Esophagus mucosa (tissue), 1 donor: ENCODE measurements around the gene ZBTB37. TPM values are rescaled to one million over a fixed set of nuclear protein-coding genes. Genes with fewer than 3 reads are reported as not detected.
"Not testable (repeated sequence)": the region's sequence is repeated elsewhere in the genome, so short reads cannot be mapped to it uniquely, and the experiment has no call there.

ENCODE experiments used
- ATAC-seq: fragments of 200-7000 bp; cut with Tn5 transposase; one replicate; pipeline ENCODE4 v1.9.1; 2020
- total RNA-seq: library from RNA; stranded (reverse); gene quantifications from one replicate; pipeline ENCODE4 v1.2.4, GENCODE V29; 2023
- donor health status: DM: yes; HTN: yes; CAD: no.

Gene ZBTB37
- total RNA-seq, 1 donor from 2014 or later = 5.0 TPM

DNA sequence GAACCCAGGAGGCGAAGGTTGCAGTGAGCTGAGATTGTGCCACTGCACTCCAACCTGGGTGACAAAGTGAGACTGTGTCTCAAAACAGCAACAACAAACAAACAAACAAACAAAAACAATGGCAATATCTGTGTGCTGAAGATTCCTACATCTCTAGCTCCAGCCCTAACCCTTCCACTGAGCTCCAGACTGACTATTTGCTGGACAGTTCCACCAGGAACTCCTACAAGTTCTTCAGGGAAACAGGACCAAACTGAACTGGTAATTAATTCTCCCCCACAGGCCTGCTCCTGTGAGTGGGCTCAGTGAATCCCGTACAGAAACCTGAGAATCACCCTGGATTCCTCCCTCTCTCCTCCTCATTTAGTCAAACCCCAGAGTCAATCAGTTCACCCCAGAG lies 47.4 kb downstream of the ZBTB37 start:
- ATAC-seq = no peak

DNA sequence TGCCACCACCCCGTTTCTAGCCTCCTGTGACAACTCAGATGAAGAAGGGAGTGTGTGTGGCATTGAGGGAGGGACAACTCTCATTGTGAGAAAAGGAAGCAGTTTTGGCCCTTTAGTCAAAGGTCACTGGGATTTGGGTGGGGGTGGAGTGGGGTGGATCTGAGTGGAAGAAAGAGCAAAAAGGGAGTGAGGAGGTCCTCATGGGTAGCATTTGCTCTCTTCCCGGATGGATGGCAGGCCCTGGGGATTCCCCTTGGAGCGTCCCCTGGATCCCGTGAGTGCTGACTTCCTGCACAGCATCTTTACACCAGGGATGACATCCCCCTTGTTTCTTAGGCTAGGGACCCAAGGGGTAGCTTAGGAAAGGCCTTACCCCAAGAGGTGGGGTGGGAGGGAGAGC lies 48.5 kb downstream of the ZBTB37 start:
- no peak for ATAC-seq

DNA sequence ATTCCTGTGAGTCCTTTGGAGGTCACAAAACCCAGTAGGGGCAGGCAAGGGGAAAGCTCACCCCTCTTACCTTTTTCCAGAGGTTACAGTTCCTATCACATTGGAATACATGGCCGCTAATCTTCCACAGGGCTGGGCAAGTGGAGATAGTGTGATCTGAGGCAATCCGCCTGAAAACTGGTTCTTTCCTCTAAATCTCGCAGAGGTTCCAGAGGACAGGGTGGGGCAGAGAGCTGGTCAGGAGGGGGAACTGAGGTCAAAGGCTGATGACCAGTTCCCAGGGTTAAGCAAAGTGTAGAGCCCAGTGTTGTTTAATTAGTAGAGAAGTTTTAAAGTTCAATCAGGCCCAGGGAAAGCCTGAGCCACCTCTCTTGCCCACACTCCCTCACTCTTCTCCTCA lies 49.0 kb downstream of the ZBTB37 start, which contains the start of gene SERPINC1:
Gene SERPINC1, minus strand, starts transcription at position 179 of the 400 bp plus-strand sequence. Its CDS starts 68 bp downstream, at position 111.
- no peak for ATAC-seq

DNA sequence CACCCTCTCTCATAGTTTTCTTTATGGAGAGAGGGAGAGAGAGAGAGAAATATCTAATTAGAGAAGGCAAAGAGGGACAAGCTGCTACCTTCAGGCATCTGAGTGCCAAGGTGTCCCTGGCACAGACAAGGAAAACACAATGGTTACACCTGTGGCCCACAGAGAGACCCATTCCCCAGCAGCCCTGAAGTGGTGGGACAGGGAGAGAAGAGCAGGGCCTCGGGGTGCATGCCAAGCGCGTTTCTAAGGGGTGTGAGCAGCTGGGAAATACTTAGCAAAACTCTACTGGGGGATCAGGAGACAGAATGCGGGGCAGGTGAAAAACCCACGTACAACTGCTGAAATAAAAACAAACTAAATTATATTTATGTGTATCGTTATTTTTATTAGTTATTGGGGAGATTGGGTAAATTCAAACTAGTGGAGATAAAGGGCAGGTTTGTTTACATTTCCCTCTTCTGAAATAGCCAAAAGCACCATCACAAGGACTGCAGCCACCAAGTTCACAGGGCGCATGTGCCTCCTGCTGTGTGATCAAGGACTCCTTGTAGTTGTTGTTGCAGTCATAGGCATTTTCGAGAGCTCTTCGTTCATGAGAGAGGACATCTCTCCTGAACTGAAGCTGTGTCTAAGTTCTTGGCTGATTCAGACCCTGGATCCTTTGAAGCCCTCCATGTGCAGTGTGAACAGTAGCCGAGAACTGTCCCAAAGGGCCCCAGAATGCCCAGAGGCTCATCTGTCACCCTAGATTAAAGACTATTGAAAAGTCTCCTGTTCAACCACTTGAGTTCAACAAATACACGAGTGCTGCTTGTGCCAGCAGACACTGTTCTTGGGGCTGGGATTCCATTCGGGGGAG lies 49.7 kb downstream of the ZBTB37 start:
- no peak for ATAC-seq

DNA sequence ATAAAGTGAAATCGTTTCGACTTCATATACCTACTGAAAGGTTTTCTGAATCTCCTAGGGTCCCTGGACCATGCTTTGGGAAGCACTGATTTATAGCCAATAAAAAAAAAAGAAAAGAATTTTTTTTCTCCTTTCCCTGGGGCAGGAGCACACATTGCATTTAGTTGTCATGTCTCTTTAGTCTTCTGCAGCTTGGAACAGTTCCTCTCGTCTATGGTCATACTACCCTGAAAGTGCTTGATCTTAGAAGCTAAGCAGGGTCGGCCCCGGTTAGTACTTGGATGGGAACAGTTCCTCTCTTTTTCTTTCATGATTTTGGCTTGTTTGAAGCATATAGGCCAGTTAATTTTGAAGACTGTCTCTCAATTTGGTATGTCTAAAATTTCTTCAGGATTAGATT lies 52.7 kb downstream of the ZBTB37 start:
- no peak for ATAC-seq

DNA sequence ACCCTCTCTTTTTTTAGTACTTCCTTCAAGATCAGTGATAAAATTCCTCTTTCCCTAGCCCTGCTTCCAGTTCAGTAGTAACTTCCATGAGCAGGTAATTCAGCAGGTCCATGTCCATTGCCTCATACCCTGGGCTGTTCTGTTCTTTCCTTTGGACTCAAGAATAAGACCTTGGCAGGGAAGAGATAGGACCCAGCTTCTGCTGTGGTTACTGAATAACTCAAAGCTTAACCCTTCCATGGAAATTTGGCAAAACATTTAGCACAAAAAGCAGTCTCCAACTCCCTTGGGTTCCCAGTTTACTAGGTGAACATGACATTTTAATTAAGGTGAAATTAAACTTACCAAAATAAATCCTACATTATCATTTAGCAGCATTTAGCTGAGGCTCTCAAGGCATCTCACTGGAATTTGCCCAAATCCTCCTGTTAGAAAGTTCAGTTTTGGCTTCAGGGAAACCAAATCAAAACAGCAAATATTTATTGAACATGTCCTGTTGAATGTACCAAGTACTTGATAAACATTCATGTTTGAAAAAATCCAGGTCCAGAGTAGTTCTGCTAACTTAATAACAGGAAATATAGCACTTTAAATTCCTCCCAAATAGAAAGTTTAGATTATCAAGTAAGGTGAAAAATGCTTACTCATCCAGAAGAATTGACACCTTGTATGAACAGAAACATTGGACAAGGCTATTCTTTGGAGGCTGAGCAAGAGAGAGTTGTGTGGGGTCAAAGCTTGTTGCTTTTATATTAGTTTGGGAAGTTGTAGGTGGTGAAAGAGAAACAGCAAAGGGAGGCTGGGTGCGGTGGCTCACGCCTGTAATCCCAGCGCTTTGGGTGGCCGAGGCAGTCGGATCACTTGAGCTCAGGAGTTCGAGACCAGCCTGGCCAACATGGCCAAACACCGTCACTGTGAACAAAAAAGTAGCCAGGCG lies 57.4 kb downstream of the ZBTB37 start:
- no peak for ATAC-seq

DNA sequence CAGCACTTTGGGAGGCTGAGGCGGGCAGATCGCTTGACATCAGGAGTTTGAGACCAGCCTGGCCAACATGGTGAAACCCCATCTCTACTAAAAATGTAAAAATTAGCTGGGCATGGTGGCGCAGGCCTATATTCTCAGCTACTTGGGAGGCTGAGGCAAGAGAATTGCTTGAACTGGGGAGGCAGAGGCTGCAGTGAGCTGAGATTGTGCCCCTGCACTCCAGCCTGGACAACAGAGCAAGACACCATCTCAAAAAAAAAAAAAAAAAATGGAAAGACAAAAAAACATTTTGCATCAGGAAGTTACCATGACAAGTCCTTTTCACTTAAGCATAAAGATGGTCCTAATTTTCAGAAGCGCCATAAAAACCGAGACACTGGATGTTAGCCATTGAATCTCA lies 62.4 kb downstream of the ZBTB37 start:
- ATAC-seq = not testable (repeated sequence)

DNA sequence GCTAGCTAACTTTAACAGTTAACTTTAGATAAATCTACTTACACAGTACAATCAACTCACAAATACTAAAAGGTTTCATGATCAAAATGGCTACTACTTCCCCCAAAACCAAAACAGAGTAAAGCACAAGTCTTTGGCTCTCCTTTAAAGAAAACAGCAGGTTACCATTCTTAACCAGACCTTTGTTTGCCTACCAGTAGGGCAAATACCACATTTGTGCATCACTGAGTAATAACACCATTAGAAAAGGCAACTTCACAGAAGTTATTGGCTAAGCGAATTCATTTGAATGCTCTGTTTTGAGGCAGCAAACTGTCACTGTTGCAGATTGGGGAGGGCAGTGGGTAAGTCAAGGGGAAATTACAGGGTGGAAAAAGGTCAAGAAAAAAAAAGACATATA lies 66.3 kb downstream of the ZBTB37 start:
- ATAC-seq = no peak

DNA sequence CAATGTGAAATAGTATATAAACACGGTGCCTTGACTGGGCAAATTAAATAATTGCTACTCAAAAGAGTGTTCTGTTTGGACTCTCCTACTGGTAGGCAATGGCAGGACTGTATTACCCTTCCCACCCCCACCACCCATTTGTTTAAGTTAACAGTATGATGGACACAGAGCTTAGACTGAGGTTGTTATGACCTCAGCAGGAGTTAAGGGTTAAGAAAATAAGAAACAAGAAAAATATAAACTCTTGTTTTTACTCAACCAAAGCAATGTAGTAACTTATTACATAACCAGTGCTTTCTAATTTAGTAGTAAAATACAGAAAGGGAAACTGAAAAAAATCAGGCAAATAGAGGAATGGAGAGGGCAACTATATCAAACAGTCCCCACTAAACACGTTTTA lies 68.9 kb downstream of the ZBTB37 start:
- no peak for ATAC-seq

DNA sequence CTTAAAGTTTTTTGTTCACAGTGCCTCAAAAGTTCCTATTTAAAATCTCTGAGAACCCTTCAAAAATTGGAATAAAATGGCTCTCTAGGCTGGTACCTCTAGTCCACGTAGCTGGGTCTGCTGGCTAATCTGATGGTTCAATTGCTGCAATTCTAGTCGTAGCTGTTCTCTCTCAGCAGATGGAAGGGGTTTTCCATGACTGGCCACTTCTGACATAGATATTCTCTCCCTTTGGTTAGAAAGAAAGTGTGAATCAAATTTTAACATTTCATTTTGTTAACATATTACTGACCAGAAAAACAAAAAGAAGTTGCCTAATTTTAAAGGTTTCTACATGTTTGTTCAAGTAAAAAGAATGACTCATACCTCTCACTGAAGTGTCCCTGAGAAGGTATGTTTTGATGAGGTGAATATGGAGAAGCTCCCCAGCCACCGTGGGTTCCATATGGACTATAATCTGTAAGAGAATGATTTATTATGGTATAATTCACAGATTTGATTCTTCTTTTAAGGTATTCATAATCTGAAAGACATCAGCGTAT lies 78.3 kb downstream of the ZBTB37 start:
- peak; percentile 50 for ATAC-seq

DNA sequence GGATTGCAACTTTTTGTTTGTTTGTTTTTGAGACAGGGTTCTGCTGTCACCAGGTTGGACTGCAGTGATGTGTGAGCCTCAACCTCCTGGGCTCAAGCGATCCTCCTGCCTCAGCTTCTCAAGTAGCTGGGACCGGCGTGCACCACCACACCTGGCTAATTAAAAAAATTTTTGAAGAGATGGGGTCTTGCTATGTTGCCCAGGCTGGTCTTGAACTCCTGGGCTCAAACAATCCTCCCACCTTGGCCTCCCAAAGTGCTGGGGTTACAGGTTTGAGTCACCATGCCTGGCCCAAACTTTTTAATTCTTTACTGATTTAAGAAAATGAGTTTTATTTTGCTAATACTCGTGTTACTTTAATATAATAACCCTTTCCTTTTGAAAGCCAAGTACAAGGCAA lies 80.4 kb downstream of the ZBTB37 start:
- no peak for ATAC-seq

Other genes starting within 250 kb of the ZBTB37 start
- not detected for gene TEX50, start 233.0 kb upstream of the ZBTB37 start, total RNA-seq
- not detected for gene ANKRD45, start 198.5 kb upstream of the ZBTB37 start, total RNA-seq
- 11.8 TPM for gene KLHL20, start 153.4 kb upstream of the ZBTB37 start, total RNA-seq
- gene DARS2, start 43.7 kb upstream of the ZBTB37 start, total RNA-seq = 13.5 TPM
- gene CENPL, start 43.5 kb upstream of the ZBTB37 start, total RNA-seq = 7.2 TPM
- gene GAS5, start 391 bp upstream of the ZBTB37 start, total RNA-seq = 347 TPM
- gene SERPINC1, start 48.9 kb downstream of the ZBTB37 start, total RNA-seq = 0.32 TPM
- gene RC3H1, start 154.0 kb downstream of the ZBTB37 start, total RNA-seq = 25.1 TPM